Lower leg skin (tissue), 3 donors: ENCODE data around the gene HHEX.

ENCODE experiments used
- CTCF ChIP-seq, 3 donors: fragments of 450-650 bp; IDR thresholded peaks; one replicate each; pipeline ENCODE4 v1.5.1; 2016; ENCODE audit warnings: antibody characterized with exemption in 3 of 3, mild to moderate bottlenecking in 3 of 3, moderate library complexity in 2 of 3
- POLR2A ChIP-seq, 2 donors: fragments of 450-650 bp; IDR thresholded peaks; one replicate each; pipeline ENCODE4 v1.6.1; 2016 to 2017; ENCODE audit warnings: antibody characterized with exemption in 2 of 2, mild to moderate bottlenecking in 1 of 2, moderate library complexity in 1 of 2

GRCh38 chr10:92693534-92693893 lies 3.8 kb downstream of the HHEX start:
- TF ChIP-seq CTCF (IDR thresholded peaks at IDR 0.05) (no peak), POLR2A (IDR thresholded peaks at IDR 0.05) (no peak)
